ENCODE results near the gene RPA3.
A peak's percentile ranks its signal among the peaks of the same experiment; 100 is the strongest.
"Not testable (repeated sequence)": the region's sequence is repeated elsewhere in the genome, so short reads cannot be mapped to it uniquely, and the experiment has no call there.

The RPA3 gene

GRCh38 chr7:7681191-7681935 is 37.0 kb downstream of the RPA3 start:
- TF ChIP-seq, protein P1, sequence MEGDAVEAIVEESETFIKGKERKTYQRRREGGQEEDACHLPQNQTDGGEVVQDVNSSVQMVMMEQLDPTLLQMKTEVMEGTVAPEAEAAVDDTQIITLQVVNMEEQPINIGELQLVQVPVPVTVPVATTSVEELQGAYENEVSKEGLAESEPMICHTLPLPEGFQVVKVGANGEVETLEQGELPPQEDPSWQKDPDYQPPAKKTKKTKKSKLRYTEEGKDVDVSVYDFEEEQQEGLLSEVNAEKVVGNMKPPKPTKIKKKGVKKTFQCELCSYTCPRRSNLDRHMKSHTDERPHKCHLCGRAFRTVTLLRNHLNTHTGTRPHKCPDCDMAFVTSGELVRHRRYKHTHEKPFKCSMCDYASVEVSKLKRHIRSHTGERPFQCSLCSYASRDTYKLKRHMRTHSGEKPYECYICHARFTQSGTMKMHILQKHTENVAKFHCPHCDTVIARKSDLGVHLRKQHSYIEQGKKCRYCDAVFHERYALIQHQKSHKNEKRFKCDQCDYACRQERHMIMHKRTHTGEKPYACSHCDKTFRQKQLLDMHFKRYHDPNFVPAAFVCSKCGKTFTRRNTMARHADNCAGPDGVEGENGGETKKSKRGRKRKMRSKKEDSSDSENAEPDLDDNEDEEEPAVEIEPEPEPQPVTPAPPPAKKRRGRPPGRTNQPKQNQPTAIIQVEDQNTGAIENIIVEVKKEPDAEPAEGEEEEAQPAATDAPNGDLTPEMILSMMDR (conservative IDR thresholded peaks at IDR 0.05; ENCODE audit: low read depth): peak; percentile 81
- CTCF ChIA-PET: interaction anchor here (0.5 to 2.0 kb wide), 23 partner anchors 8 to 615 kb away, joined by 3 to 22 read pairs (median 3); no protein-coding TSS in a partner anchor
- peak; percentile 42 for DNase-seq (ENCODE audit: low spot score)
- POLR2A ChIA-PET (ENCODE audit: low non-redundant PET): no interaction called here
- no peak overlapping the region for H3K27ac ChIP-seq

GRCh38 chr7:7679640-7680039 is 38.8 kb downstream of the RPA3 start:
- POLR2A ChIA-PET (ENCODE audit: low non-redundant PET); H3K27ac ChIP-seq; DNase-seq (ENCODE audit: low spot score); CTCF ChIA-PET: not testable (repeated sequence)

DNA sequence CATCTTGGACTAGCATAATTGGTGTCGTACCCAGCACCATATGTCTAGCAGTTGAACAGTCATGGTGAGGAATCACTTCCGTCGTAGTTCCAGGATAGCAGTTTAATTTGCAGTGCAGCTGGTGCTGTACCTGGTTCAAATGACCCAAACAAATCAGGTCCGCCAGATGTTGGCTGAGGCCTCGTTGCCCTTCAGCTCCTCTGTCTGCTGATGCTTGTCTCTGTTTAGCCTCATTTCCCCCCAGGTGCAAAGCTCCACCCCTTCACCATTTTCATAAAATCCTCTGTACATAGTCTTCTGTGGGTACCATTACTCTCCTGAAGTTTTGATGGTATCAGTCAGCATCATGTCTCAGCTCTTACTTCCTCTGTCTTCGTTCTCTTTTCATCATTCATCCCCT is 42.7 kb downstream of the RPA3 start:
- TF ChIP-seq, protein P1 (conservative IDR thresholded peaks at IDR 0.05; ENCODE audit: low read depth): no peak
- no peak for DNase-seq (ENCODE audit: low spot score)
- ChIA-PET CTCF (no interaction called here), POLR2A (ENCODE audit: low non-redundant PET) (no interaction called here)
- H3K27ac ChIP-seq: no peak overlapping the region

- H3K27ac ChIP-seq: no peak overlapping the region
- ChIA-PET POLR2A (ENCODE audit: low non-redundant PET) (no interaction called here), CTCF (interaction anchor here (0.5 kb wide), 1 partner anchor 92 kb away, joined by 3 read pairs; no protein-coding TSS in a partner anchor)
- TF ChIP-seq, protein P1 (conservative IDR thresholded peaks at IDR 0.05; ENCODE audit: low read depth): no peak
- DNase-seq (ENCODE audit: low spot score): no peak
These were observed 45.2 kb downstream of the RPA3 start for GRCh38 chr7:7673240-7673550.

- H3K27ac ChIP-seq: no peak overlapping the region
- no peak for DNase-seq (ENCODE audit: low spot score)
- TF ChIP-seq, protein P1 (conservative IDR thresholded peaks at IDR 0.05; ENCODE audit: low read depth): no peak
- POLR2A ChIA-PET (ENCODE audit: low non-redundant PET): no interaction called here
- CTCF ChIA-PET: interaction anchor here (0.5 kb wide), 1 partner anchor 93 kb away, joined by 3 read pairs; no protein-coding TSS in a partner anchor
These were observed 45.7 kb downstream of the RPA3 start for GRCh38 chr7:7672545-7673239.

DNA sequence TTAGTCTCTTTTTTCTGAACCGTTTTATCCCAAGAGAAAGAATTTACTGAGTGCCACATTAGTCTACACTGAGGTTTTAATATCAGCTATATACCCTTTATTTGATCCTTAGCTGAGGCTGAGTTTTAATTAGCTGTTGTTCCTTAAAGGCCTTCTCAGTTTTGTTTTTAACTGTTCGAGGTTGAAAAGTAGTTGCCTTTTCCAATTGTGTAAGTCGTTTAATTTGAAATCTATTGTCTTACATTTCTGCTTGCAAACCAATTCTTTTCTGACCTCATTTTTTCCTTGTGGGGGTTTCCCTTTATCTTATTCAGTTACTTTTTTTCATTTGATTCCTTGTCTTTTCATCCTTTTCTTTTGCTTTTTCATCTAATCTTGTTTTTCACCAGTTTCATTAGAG is 47.0 kb downstream of the RPA3 start:
- no peak for DNase-seq (ENCODE audit: low spot score)
- no peak overlapping the region for H3K27ac ChIP-seq
- CTCF ChIA-PET: interaction anchor here (0.7 to 1.2 kb wide), 2 partner anchors 10 to 247 kb away, joined by 3 read pairs; no protein-coding TSS in a partner anchor
- POLR2A ChIA-PET (ENCODE audit: low non-redundant PET): no interaction called here
- TF ChIP-seq, protein P1 (conservative IDR thresholded peaks at IDR 0.05; ENCODE audit: low read depth): no peak

DNA sequence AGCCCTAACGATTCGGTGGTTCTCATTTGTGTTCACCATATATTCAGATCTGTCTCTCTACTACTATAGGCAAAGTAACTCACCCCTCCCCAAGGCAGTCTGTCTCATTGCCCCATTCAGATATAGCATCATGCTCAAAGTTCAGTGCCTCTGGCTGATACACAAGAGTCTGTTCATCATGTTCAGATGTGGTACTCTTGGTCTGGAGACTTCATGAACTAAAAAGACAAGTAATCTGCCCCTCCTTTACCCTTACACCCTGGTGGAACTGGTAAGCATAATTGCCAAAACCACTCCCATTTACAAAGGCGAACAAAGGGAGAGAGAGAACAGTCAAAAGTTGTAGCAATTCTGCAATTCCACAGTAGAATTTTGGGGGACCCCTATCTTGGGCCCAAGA is 47.9 kb downstream of the RPA3 start:
- TF ChIP-seq, protein P1 (conservative IDR thresholded peaks at IDR 0.05; ENCODE audit: low read depth): no peak

More for the DNA sequence above, 47.9 kb downstream of the RPA3 start:
- no peak for DNase-seq (ENCODE audit: low spot score)
- POLR2A ChIA-PET (ENCODE audit: low non-redundant PET): no interaction called here
- H3K27ac ChIP-seq: no peak overlapping the region
- CTCF ChIA-PET: no interaction called here

All from RWPE1 (cell line).